Skin of body (tissue), 2 donors: Measurements from ENCODE around the gene LYST. TPM values are rescaled to one million over a fixed set of nuclear protein-coding genes. Genes with fewer than 3 reads are reported as not detected.
"Not testable (repeated sequence)": the region's sequence is repeated elsewhere in the genome, so short reads cannot be mapped to it uniquely, and the experiment has no call there.

ENCODE experiments used
- DNase-seq: peaks from one replicate; lab custom pipeline; 2025; lab: John Stamatoyannopoulos, UW
- total RNA-seq: library from RNA; depleted of rRNA; stranded (reverse); fragments of >200 nt; gene quantifications from one replicate; pipeline ENCODE4 v1.2.3, GENCODE V29; 2014

Gene LYST
- total RNA-seq, 1 donor from 2014 or later: 48.6 TPM

- DNase-seq: no peak
Measured at GRCh38 chr1:235861857-235862256, 4.8 kb downstream of the LYST start.

GRCh38 chr1:235860829-235861228 is 5.9 kb downstream of the LYST start:
- no peak for DNase-seq

DNA sequence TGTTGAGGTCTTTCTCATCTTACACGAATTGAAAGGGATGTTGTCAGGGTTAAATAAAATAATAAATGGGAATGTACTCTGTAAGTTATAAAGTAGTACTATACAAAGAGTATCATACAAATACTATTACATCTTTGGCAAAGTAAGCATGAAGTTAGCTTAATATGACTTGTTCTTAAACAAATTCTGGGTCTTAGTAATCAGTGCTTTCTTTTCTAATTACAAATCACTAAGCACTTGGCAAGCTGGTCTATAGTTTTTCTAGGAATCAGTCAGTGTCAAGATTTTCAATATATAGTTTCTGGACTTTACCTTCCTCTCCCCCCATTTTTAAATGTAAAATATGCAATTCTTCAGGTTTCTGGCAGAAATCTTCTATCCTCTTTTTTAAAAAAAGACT is 6.9 kb downstream of the LYST start:
- no peak for DNase-seq

DNA sequence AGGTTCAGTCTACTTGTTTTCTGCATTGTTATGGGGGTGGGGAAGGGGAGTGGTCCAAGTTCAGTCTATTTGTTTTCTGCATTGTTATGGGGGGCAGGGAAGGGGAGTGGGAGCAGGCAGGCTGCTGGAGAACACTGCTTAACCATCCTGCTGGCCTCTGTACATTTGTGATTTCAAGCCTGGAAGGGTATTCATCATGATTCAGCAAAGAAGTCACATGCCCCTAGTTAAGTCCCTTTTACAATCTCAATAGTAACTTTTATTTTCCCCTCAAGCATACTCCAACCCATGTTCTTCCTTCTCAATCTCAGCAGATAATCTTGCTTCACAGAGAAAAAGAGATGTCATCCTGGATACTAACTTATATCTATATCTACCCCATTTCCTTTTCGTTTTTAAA is 7.9 kb downstream of the LYST start:
- no peak for DNase-seq

GRCh38 chr1:235857756-235858155 is 8.9 kb downstream of the LYST start:
- no peak for DNase-seq

GRCh38 chr1:235855811-235856429 is 10.8 kb downstream of the LYST start:
- no peak for DNase-seq

DNA sequence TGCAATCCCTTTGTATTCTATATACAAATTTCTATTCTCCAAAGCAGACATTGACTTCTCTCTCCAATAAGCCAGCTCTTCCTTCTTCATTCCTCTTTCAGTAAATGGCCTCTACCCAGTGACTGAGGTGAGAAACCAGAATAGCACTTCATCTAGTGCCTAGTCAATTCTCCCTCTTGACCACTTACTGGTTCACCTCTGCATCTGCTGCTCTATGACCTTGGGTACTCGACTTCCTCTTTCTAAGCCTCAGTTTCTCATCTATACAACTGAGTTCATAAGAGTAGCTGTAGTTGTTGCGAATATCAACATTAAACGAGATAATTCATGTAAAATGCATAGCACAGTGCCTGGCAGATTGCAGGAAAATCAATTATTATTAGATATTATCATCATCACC is 12.4 kb downstream of the LYST start:
- no peak for DNase-seq

GRCh38 chr1:235853653-235854052 is 13.1 kb downstream of the LYST start:
- DNase-seq: no peak

DNA sequence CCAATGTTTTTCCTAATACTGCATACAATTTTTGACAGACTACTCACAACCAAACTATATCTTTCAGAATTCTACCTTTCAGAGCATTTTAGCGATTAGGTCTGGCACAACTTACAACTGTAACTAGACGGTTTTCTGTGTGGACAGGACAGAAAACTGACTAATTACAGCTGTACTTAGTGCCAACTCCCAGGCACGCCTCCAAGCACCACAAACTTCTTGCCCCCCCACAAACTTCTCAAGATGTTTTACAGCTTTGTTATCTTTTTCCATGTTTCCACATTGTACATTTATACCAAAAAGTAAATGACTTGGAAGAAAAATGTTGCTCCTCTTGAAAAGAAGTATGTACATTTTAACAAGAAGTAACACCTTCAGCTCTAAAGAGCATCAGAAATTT is 13.8 kb downstream of the LYST start:
- no peak for DNase-seq

DNA sequence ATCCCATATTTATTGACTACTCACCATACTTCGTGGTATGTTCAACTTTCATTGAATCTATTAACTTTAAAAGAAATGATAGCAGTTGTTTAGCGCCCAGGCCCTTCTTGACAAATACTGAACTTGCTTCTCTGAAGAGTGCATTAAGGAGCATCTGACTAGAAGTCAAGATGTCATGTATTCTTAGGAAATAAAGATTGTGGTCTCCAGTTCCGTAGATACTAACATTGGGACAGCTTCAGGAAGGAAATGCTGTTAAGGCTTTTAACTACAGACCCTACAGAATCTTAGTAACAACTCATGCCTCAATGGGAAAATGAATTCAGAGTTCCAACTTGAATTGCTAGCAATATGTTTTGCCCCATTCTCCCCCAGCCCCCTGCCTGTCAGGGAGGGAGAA is 14.8 kb downstream of the LYST start:
- no peak for DNase-seq

- not testable (repeated sequence) for DNase-seq
Measured at GRCh38 chr1:235848251-235848650, 18.5 kb downstream of the LYST start.

DNA sequence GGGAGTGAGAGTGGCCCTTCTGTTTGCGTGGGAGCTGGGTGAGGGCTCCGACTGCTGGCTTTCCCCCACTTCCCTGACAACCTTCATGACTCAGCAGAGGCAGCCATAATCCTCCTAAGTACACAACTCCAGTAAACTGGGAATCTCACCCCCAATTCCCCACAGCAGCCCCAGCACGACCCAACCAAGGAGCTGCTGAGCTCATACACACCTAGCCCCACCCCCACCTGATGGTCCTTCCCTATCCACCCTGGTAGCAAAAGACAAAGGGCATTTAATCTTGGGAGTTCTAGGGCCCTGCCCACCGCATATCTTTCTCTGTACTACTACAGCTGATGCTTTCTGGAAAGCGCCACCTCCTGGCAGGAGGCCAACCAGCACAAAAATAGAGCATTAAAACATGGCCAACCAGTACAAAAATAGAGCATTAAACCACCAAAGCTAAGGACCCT is 21.0 kb downstream of the LYST start:
- not testable (repeated sequence) for DNase-seq

GRCh38 chr1:235844776-235845175 is 21.9 kb downstream of the LYST start:
- DNase-seq: no peak

- DNase-seq: no peak
Measured at GRCh38 chr1:235843461-235843961, 23.2 kb downstream of the LYST start.

GRCh38 chr1:235841938-235842545 is 24.7 kb downstream of the LYST start:
- DNase-seq: no peak

GRCh38 chr1:235838021-235838420 is 28.7 kb downstream of the LYST start:
- DNase-seq: no peak

- DNase-seq: no peak
Measured at GRCh38 chr1:235835226-235835625, 31.5 kb downstream of the LYST start.

DNA sequence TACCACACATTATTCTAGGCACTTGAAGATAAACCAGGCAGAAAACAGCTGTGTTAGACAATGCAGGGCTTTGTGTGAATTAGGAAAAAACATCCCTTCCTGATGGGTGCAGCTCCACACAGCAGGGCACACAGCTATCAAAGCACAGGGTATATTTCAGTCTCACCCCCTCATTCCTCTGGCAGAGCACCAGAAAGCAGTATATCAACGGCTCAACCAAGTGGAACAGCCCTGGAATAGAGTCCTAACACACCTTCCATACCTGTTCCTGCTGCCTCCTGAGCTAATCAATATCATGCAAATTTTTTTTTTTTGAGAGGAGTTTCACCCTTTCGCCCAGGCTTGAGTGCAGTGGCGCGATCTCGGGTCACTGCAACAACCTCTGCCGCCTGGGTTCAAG is 32.1 kb downstream of the LYST start:
- no peak for DNase-seq

GRCh38 chr1:235832011-235832410 is 34.7 kb downstream of the LYST start:
- no peak for DNase-seq

DNA sequence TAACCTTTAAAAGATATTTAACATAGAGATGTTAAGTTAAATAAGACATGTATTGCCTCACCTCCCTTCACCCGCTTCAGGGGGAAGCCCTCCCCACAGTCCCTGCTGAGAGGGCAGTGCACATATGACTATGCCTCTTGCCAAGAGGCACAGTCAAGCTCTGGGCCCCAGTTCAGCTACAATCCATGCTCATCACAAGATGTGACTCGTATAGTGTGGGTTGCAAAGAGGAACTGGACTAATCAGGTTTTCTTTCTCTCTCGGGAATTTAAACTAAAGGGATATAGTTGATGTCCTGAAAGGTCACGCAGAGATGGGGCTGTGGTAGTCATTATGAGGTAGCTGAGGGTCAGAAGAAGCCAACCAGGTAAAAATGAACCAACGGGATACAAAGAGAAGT is 35.6 kb downstream of the LYST start:
- no peak for DNase-seq

DNA sequence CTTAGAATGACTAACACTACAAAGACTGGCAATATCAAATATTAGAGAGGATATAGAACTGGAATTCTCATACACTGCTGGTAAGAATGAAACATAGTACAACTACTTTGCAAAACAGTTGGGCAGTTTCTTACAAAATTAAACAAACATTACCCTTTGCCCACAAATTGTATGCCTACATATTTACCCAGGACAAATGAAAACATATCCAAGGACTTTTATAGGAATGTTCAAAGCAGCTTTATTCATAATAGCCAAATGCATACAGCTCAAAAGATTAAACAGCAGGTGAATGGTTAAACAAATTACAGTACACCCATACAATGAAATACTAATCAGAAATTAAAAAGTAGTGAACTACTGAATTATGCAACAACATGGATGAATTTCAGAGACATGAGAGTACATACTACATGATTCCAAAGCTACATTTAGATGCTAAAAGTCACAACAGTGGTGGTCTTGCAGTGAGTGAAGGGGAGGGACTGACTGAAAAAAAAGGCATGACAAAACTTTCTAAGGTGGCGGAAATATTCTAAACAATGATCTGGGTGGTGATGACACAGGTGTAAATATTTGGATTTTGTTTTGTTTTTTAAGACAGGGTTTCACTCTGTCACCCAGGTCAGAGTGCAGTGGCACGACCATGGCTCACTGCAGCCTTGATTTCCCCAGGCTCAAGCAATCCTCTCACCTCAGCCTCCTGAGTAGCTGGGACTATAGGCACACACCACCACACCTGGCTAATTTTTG is 40.4 kb downstream of the LYST start:
- DNase-seq: no peak

GRCh38 chr1:235825229-235825628 is 41.5 kb downstream of the LYST start:
- no peak for DNase-seq

DNA sequence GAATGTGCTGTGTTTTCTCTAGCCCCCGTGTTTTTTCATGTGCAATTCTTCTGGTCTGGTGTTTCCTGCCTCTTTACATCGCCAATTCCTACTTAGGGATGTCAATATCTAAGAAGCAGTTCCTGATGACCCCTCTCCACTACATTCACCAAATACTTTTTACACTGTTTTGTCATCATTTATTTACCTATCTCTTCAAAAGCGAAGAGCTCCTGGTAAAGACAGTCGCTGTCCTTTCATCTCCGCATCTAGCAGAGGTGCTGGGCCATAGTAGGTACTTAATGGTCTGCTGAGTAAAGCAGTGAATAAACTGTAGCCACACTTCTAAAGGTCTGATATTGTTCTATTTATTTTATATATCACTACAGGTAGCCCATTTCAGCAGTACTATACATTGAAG is 43.0 kb downstream of the LYST start:
- DNase-seq: no peak
